GM12878 (cell line): ENCODE results near the gene FEN1. TPM values are rescaled to one million over a fixed set of nuclear protein-coding genes. Genes with fewer than 3 reads are reported as not detected.

Source experiments
- ATAC-seq: fragments of 200-7000 bp; cut with Tn5 transposase; 3 replicates; pipeline ENCODE4 v1.9.1; 2020; ENCODE audit warnings: mild to moderate bottlenecking, moderate library complexity
- BruUV-seq: library from RNA; stranded (reverse); fragments of 400-500 nt; replicated peaks from 2 replicates; lab custom pipeline; 2021; lab: Mats Ljungman, UMichigan
- CTCF ChIA-PET: fragments of 300-600 bp; sonication (Branson Sonifier 250); formaldehyde crosslinking; extraction: SDS; loops from one replicate; lab custom pipeline; 2021; ENCODE audit warnings: inconsistent platforms; lab: Yijun Ruan, JAX
- POLR2A ChIA-PET: fragments of 350-600 bp; formaldehyde crosslinking; extraction: SDS; loops from one replicate; lab custom pipeline; 2021; ENCODE audit warnings: inconsistent platforms; lab: Charles Lee
- RAD21 ChIA-PET: fragments of 300-600 bp; sonication (Branson Sonifier 250); formaldehyde crosslinking; loops from one replicate; lab custom pipeline; 2023; ENCODE audit warnings: antibody characterized with exemption; ENCODE audit not compliant: unreplicated experiment; lab: Charles Lee
- SMC1A ChIA-PET: fragments of 300-600 bp; sonication (Branson Sonifier 250); formaldehyde crosslinking; loops from one replicate; lab custom pipeline; 2023; ENCODE audit not compliant: unreplicated experiment, uncharacterized antibody; lab: Charles Lee
- DNase-seq: peaks from one replicate; pipeline ENCODE4 v3.0.0-alpha.2; 2011; ENCODE audit warnings: low read depth, low spot score
- FAIRE-seq: peaks from 3 replicates; lab custom pipeline; 2011; peaks lifted over from hg19 to GRCh38; lab: Jason Lieb, UNC
- H2AFZ ChIP-seq: 2 replicates; pipeline ENCODE4 v1.6.0; 2011; ENCODE audit warnings: low read depth, low read length, control low read depth; ENCODE audit not compliant: control insufficient read depth
- H3K27ac ChIP-seq: 2 replicates; pipeline ENCODE4 v1.5.1; 2011; ENCODE audit warnings: control low read depth; ENCODE audit not compliant: control insufficient read depth, insufficient read depth
- H3K27me3 ChIP-seq, 2 experiments: replicated peaks in 1 of 2; 2 replicates each; pipeline versions ENCODE4 v1.6.0 to v1.6.1; 2011; ENCODE audit warnings: low read length in 1 of 2; ENCODE audit not compliant: control insufficient read depth in 2 of 2, insufficient read depth in 2 of 2
- H3K36me3 ChIP-seq, 2 experiments: 2 replicates each; pipeline ENCODE4 v1.5.1; 2011; ENCODE audit warnings: low read length in 1 of 2; ENCODE audit not compliant: control insufficient read depth in 2 of 2, insufficient read depth in 2 of 2
- H3K4me1 ChIP-seq: 2 replicates; pipeline ENCODE4 v1.6.1; 2011; ENCODE audit warnings: mild to moderate bottlenecking, low read length, moderate library complexity, mixed read lengths; ENCODE audit not compliant: control insufficient read depth, insufficient read depth
- H3K4me2 ChIP-seq: 2 replicates; pipeline ENCODE4 v1.6.0; 2011; ENCODE audit warnings: control low read depth; ENCODE audit not compliant: control insufficient read depth, insufficient read depth
- H3K4me3 ChIP-seq: fragments of 200-600 bp; sonication (generic); 2 replicates; pipeline ENCODE4 v1.5.1; 2016
- H3K79me2 ChIP-seq: 2 replicates; pipeline ENCODE4 v1.6.0; 2011; ENCODE audit warnings: low read length; ENCODE audit not compliant: control insufficient read depth, insufficient read depth
- H3K9ac ChIP-seq: 2 replicates; pipeline ENCODE4 v1.8.0; 2011; ENCODE audit warnings: low read length, control low read depth, mixed read lengths; ENCODE audit not compliant: control insufficient read depth, insufficient read depth
- H3K9me3 ChIP-seq: replicated peaks from 3 replicates; pipeline ENCODE4 v1.5.1; 2011; ENCODE audit warnings: mild to moderate bottlenecking, low read length; ENCODE audit not compliant: control insufficient read depth, insufficient read depth
- H4K20me1 ChIP-seq: 2 replicates; pipeline ENCODE4 v1.6.0; 2011; ENCODE audit not compliant: control insufficient read depth, insufficient read depth
- BCL11A ChIP-seq: IDR thresholded peaks from 2 replicates; pipeline ENCODE4 v1.6.1; 2011; ENCODE audit warnings: low read depth, low read length
- CEBPB ChIP-seq, 2 experiments: fragments of 150-350 bp in 1 of 2; IDR thresholded peaks; 2 replicates each; pipeline ENCODE4 v1.6.1; 2012 to 2014; ENCODE audit warnings: low read depth in 2 of 2, low read length in 2 of 2, borderline replicate concordance in 1 of 2, inconsistent platforms in 1 of 2
- CREM ChIP-seq: IDR thresholded peaks from 2 replicates; pipeline ENCODE4 v1.6.1; 2014; ENCODE audit warnings: antibody characterized with exemption, low read depth
- CTCF ChIP-seq, 3 experiments: IDR thresholded peaks in 2 of 3; conservative IDR thresholded peaks in 1 of 3; 2 replicates each; pipeline ENCODE4 v1.5.1; 2011; ENCODE audit warnings: low read depth in 3 of 3, low read length in 3 of 3, mild to moderate bottlenecking in 3 of 3, control low read depth in 2 of 3, moderate library complexity in 2 of 3, inconsistent platforms in 1 of 3, mixed read lengths in 1 of 3; ENCODE audit not compliant: control insufficient read depth in 2 of 3, insufficient read depth in 1 of 3; ENCODE audit errors: extremely low read depth in 1 of 3
- CUX1 ChIP-seq: IDR thresholded peaks from 2 replicates; pipeline ENCODE4 v1.6.1; 2012; ENCODE audit warnings: improper control_type of control experiment, low read depth, low read length; ENCODE audit not compliant: insufficient replicate concordance
- DPF2 ChIP-seq: fragments of 450-650 bp; IDR thresholded peaks from 2 replicates; pipeline ENCODE4 v1.6.1; 2017; ENCODE audit warnings: mild to moderate bottlenecking
- EGR1 ChIP-seq, 2 experiments: IDR thresholded peaks; 1 replicate in 1 of 2; 2 replicates in 1 of 2; pipeline ENCODE4 v1.6.1; 2011 to 2012; ENCODE audit warnings: low read depth in 2 of 2, low read length in 2 of 2, borderline replicate concordance in 1 of 2, mild to moderate bottlenecking in 1 of 2, moderate library complexity in 1 of 2
- ZZZ3 ChIP-seq: IDR thresholded peaks from 2 replicates; pipeline ENCODE4 v1.6.1; 2011; ENCODE audit warnings: low read depth; ENCODE audit not compliant: control insufficient read depth, insufficient read length
- WGBS: methylation state at CpG from one replicate; pipeline ENCODE4 v1.1.6; 2016; ENCODE audit warnings: low lambda C conversion rate; ENCODE audit not compliant: insufficient replicate concordance, insufficient coverage; ENCODE audit errors: missing lambda C conversion rate; 5-methylcytosine and 5-hydroxymethylcytosine counted together
- in situ Hi-C: fragments of 300-500 bp; cut with MboI; formaldehyde crosslinking; loops from 9 replicates; pipeline ENCODE4 v1.14.3; 2018; ENCODE audit warnings: mixed read lengths
- intact Hi-C: fragments of 100-400 bp; cut with micrococcal nuclease; formaldehyde crosslinking; loops from one replicate; pipeline ENCODE4 v1.14.2; 2022; ENCODE audit not compliant: unreplicated experiment
- polyA plus RNA-seq, 11 experiments: library from polyadenylated mRNA; depleted of rRNA in 4 of 11; unstranded in 6 of 11; stranded (reverse) in 5 of 11; fragments of >200 nt; fragmentation: Nextera tagmentation in 4 of 11; fragmentation: Illumina TruSeq in 1 of 11; extraction: Ambion mirVana in 4 of 11; extraction: Trizol in 1 of 11; gene quantifications; 1 replicate in 1 of 11; 2 replicates in 10 of 11; pipeline versions ENCODE4 v1.2.1 to v1.2.3, GENCODE V29; 2011 to 2016; ENCODE audit warnings: inconsistent platforms in 2 of 11, missing spikeins in 2 of 11, low read depth in 1 of 11
- total RNA-seq, 4 experiments: library from RNA; depleted of rRNA in 3 of 4; stranded (reverse); fragments of >200 nt in 3 of 4; fragmentation: Illumina TruSeq in 1 of 4; extraction: Trizol in 1 of 4; gene quantifications; 2 replicates each; pipeline versions ENCODE4 v1.2.1 to v1.2.3, GENCODE V29; 2013 to 2021

FEN1 gene
- total and polyA plus RNA-seq, 10 of the 15 experiments (the other 5 are each of a cell fraction or from before 2014, with no cell fraction given), result 54.8 to 282 (median 125) TPM

- TF ChIP-seq EGR1 (IDR thresholded peaks at IDR 0.05; ENCODE audit: borderline replicate concordance in 1 of 2, low read depth in 2 of 2, low read length in 2 of 2) (no peak), CUX1 (no peak), BCL11A (no peak), CEBPB (IDR thresholded peaks at IDR 0.05; ENCODE audit: borderline replicate concordance in 1 of 2, low read depth in 2 of 2, low read length in 2 of 2) (no peak), ZZZ3 (no peak)
- TF ChIP-seq, all 136 proteins: peak for 0
Measured at GRCh38 chr11:61782299-61782698, 10.4 kb upstream of the FEN1 start (continued).

DNA sequence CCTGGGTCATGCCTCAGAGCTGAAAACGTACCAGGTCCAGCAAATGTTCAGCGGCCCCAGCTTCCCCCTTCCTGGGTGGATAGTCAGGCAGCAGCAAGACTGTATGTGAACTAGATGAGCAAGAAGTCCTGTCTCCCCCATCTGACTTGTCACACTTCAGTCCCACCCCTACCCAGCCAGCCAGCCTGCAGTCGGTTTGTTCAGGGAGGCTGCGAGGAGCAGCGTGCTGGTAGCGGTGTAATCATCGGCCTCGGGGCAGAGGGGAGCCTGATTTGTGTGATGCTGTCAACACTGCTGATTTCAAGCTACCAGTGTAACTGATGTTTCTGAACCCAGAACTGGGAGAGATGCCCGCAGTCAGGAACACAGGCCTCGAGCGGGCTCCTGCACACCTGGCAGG lies 9.9 kb upstream of the FEN1 start:
- TF ChIP-seq DPF2, result no peak
- no peak for TF ChIP-seq CTCF (IDR thresholded peaks at IDR 0.05 in 2 of 3, conservative IDR thresholded peaks at IDR 0.05 in 1 of 3; ENCODE audit: control insufficient read depth in 2 of 3, extremely low read depth in 1 of 3, insufficient read depth in 1 of 3, low read depth in 3 of 3, low read length in 3 of 3)
- TF ChIP-seq CREM, result no peak
- in situ Hi-C loops, result loop anchor here (5.0 kb wide), 1 partner anchor 36 kb away; no protein-coding TSS in a partner anchor
- H3K9me3 ChIP-seq, result no peaks in the 10 kb centered on the region
- peaks cover 7 to 8% of the 10 kb centered on the region in 2 experiments for H3K36me3 ChIP-seq
- H4K20me1 ChIP-seq, result no peaks in the 10 kb centered on the region
- RAD21 ChIA-PET, result interaction anchor here (1.1 kb wide), 1 partner anchor 35 kb away, joined by 3 read pairs; no protein-coding TSS in a partner anchor
- no peak for ATAC-seq
- SMC1A ChIA-PET, result no interaction called here
- no peaks in the 10 kb centered on the region; the same call in 1 of the 2 replicates for H3K4me1 ChIP-seq
- no peak overlapping the region for H3K4me3 ChIP-seq
- H2AFZ ChIP-seq, result no peak overlapping the region
- intact Hi-C loops, result no loop called here
- WGBS, result 79% methylated on average over 11 of the region's 11 CpGs
- no peak for DNase-seq
- POLR2A ChIA-PET, result interaction anchor here (1.6 kb wide), 1 partner anchor 34 kb away, joined by 3 read pairs; no protein-coding TSS in a partner anchor
- no peak overlapping the region for H3K27ac ChIP-seq
- no peaks in the 10 kb centered on the region for H3K27me3 ChIP-seq
- H3K79me2 ChIP-seq, result no peaks in the 10 kb centered on the region
- no peak for FAIRE-seq
- BruUV-seq, result no TSS peak
- H3K4me2 ChIP-seq, result no peak overlapping the region
- CTCF ChIA-PET, result interaction anchor here (0.6 to 1.4 kb wide), 4 partner anchors 15 to 661 kb away, joined by 3 to 10 read pairs (median 4); no protein-coding TSS in a partner anchor
- H3K9ac ChIP-seq, result no peak overlapping the region
